Activated CD8-positive, alpha-beta T cell treated with anti-CD3 and anti-CD28 coated beads for 36 hours (primary cell): ENCODE measurements around the gene SLC22A9. TPM values are rescaled to one million over a fixed set of nuclear protein-coding genes. Genes with fewer than 3 reads are reported as not detected.
"Not testable (repeated sequence)": the region's sequence is repeated elsewhere in the genome, so short reads cannot be mapped to it uniquely, and the experiment has no call there.

Experiments
- ATAC-seq: fragments of 200-7000 bp; cut with Tn5 transposase; one replicate; pipeline ENCODE4 v1.10.0; 2021; ENCODE audit warnings: mild to moderate bottlenecking, moderate library complexity
- CTCF ChIA-PET: fragments of 350-600 bp; sonication (Branson Sonifier 250); formaldehyde crosslinking; loops from one replicate; lab custom pipeline; 2021; ENCODE audit warnings: antibody characterized with exemption; lab: Charles Lee
- POLR2A ChIA-PET: fragments of 350-600 bp; sonication (Branson Sonifier 250); formaldehyde crosslinking; loops from one replicate; lab custom pipeline; 2021; ENCODE audit warnings: antibody characterized with exemption; lab: Charles Lee
- DNase-seq: peaks from one replicate; pipeline ENCODE4 v3.0.0-alpha.2; 2020
- H3K27ac Mint-ChIP-seq: one replicate; pipeline ENCODE4 v1.8.0; 2021; ENCODE audit warnings: mild to moderate bottlenecking, mixed read lengths
- H3K27me3 Mint-ChIP-seq: one replicate; pipeline ENCODE4 v1.8.0; 2021; ENCODE audit warnings: mixed read lengths
- H3K36me3 Mint-ChIP-seq: one replicate; pipeline ENCODE4 v1.8.0; 2021; ENCODE audit warnings: low read depth, mixed read lengths
- H3K4me1 Mint-ChIP-seq: one replicate; pipeline ENCODE4 v1.8.0; 2021; ENCODE audit warnings: low read depth, mixed read lengths
- H3K4me3 Mint-ChIP-seq: one replicate; pipeline ENCODE4 v1.8.0; 2021; ENCODE audit warnings: mild to moderate bottlenecking, moderate library complexity, mixed read lengths
- H3K9me3 Mint-ChIP-seq: one replicate; pipeline ENCODE4 v1.8.0; 2021; ENCODE audit warnings: mixed read lengths
- intact Hi-C: fragments of 100-400 bp; cut with micrococcal nuclease; formaldehyde crosslinking; loops from one replicate; pipeline ENCODE4 v1.10.0; 2022
- total RNA-seq, 2 experiments: library from RNA; stranded (reverse); gene quantifications; one replicate each; pipeline ENCODE4 v1.2.3, GENCODE V29; 2021
- TF ChIP-seq, protein P1 (sequence below): fragments of 200-600 bp; IDR thresholded peaks from one replicate; pipeline ENCODE4 v1.8.0; 2022; ENCODE audit warnings: antibody characterized with exemption, mild to moderate bottlenecking

Gene SLC22A9
- not detected for total RNA-seq

DNA sequence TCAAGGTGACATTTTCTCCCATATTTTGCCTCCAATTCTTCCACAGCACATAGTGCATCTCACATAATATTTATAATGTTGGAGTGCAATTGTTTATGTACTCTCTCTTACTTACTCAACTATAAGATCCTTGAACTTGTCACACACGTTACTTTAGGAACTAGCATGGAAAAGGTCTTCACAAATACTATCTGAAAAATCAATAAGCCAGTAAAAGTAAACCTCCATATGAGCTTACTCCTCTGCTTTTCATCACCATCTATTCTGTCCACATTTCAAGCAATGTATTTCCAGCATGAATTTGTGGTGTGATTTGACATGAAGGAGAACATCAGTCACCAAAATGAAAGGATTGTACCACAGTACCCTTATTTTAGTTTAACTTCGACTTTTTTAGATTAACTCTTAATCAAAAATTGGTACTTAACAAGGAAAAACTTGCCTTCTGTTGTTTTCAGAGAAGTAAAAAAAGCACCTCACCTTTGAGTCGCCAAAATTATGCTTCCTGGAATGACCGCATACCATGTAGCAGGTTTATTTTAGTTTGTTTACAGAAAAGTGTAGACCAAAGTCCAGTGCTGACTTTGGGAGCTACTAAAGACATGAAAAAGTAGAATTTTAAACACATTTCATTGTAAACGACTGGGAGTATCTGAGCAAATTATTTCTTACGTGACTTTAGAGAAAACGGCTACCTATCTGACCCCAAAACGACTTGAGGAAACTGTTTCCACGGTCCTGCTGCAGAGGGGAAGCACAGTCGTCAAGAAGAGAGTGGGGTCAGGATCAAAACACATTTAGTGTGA lies at the start of gene SLC22A9:
SLC22A9 (plus strand) TSS at position 621 of the 806 bp plus-strand sequence. CDS start 272 bp downstream, outside the sequence.
- ChIA-PET POLR2A (no interaction called here), CTCF (no interaction called here)
- no peaks in the 10 kb centered on the region for H3K4me1 Mint-ChIP-seq
- DNase-seq (no peak), ATAC-seq (no peak)
- intact Hi-C loops: no loop called here
- no peak within 1 kb of the TSS for H3K4me3 Mint-ChIP-seq
- no peak within 1 kb of the TSS for H3K27ac Mint-ChIP-seq
- H3K27me3 Mint-ChIP-seq: peaks cover 33% of the 10 kb centered on the region
- peaks cover 2% of the 10 kb centered on the region for H3K9me3 Mint-ChIP-seq
- TF ChIP-seq, protein P1, sequence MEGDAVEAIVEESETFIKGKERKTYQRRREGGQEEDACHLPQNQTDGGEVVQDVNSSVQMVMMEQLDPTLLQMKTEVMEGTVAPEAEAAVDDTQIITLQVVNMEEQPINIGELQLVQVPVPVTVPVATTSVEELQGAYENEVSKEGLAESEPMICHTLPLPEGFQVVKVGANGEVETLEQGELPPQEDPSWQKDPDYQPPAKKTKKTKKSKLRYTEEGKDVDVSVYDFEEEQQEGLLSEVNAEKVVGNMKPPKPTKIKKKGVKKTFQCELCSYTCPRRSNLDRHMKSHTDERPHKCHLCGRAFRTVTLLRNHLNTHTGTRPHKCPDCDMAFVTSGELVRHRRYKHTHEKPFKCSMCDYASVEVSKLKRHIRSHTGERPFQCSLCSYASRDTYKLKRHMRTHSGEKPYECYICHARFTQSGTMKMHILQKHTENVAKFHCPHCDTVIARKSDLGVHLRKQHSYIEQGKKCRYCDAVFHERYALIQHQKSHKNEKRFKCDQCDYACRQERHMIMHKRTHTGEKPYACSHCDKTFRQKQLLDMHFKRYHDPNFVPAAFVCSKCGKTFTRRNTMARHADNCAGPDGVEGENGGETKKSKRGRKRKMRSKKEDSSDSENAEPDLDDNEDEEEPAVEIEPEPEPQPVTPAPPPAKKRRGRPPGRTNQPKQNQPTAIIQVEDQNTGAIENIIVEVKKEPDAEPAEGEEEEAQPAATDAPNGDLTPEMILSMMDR: no peak
- no peaks in the 10 kb centered on the region for H3K36me3 Mint-ChIP-seq

DNA sequence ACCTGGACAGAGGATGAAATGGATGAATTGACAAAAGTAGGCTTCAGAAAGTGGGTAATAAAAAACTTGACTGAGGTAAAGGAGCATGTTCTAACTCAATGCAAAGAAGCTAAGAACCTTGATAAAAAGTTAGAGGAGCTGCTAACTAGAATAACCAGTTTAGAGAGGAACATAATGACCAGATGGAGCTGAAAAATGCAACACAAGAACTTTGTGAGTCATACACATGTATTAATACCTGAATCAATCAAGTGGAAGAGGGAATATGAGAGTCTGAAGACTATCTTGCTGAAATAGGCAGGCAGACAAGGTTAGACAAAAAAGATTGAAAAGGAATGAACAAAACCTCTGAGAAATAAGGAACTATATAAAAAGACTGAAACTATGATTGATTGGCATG lies 47.9 kb upstream of the SLC22A9 start:
- no peak for ATAC-seq
- Mint-ChIP-seq H3K27ac (no peak overlapping the region), H3K4me1 (no peaks in the 10 kb centered on the region), H3K4me3 (no peak overlapping the region), H3K27me3 (peaks cover 5% of the 10 kb centered on the region), H3K36me3 (no peaks in the 10 kb centered on the region), H3K9me3 (peaks cover 16% of the 10 kb centered on the region)
- intact Hi-C loops: no loop called here
- no peak for DNase-seq
- ChIA-PET POLR2A (no interaction called here), CTCF (no interaction called here)
- TF ChIP-seq, protein P1: no peak

DNA sequence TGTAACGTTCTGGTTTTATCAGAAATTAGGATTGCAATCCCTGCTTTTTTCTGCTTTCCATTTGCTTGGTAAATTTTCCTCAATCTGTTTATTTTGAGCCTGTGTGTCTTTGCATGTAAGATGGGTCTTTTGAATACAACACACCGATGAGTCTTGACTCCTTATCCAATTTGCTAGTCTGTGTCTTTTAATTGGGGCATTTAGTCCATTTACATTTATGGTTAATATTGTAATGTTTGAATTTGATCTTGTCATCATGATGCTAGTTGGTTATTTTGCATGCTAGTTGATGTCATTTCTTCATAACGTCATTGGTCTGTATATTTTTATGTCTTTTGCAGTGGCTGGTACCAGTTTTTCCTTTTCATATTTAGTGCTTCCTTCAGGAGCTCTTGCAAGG lies 34.5 kb upstream of the SLC22A9 start:
- H3K9me3 Mint-ChIP-seq, H3K4me3 Mint-ChIP-seq, H3K27ac Mint-ChIP-seq, POLR2A ChIA-PET, DNase-seq, intact Hi-C loops, ATAC-seq, CTCF ChIA-PET, H3K4me1 Mint-ChIP-seq, H3K36me3 Mint-ChIP-seq: not testable (repeated sequence)
- H3K27me3 Mint-ChIP-seq: peaks cover 30% of the 10 kb centered on the region

DNA sequence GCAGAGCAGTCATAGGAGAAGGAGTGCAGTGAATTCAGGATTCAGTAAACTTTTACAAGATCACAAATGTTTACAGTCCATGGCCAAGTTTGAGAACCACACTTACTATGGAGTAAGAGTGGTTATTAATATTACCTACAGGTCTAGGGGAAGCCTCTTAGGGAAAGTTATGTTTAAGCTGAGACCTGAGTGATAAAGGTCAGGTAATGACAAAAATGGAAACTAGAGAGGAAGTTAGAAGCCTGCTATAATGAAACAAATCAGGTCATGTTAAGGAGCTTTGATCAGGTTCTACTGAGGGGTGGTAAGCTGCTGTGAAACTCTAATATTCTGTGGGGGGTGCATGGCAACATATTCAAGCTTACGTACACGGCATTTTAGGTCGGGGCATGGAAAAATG lies 32.5 kb upstream of the SLC22A9 start:
- DNase-seq (no peak), ATAC-seq (no peak)
- intact Hi-C loops: no loop called here
- H3K36me3 Mint-ChIP-seq: no peaks in the 10 kb centered on the region
- POLR2A ChIA-PET: no interaction called here
- no peak overlapping the region for H3K27ac Mint-ChIP-seq
- peaks cover 5% of the 10 kb centered on the region for H3K9me3 Mint-ChIP-seq
- TF ChIP-seq, protein P1: no peak
- H3K4me3 Mint-ChIP-seq: no peak overlapping the region
- CTCF ChIA-PET: no interaction called here
- H3K27me3 Mint-ChIP-seq: peaks cover 33% of the 10 kb centered on the region
- H3K4me1 Mint-ChIP-seq: no peaks in the 10 kb centered on the region

DNA sequence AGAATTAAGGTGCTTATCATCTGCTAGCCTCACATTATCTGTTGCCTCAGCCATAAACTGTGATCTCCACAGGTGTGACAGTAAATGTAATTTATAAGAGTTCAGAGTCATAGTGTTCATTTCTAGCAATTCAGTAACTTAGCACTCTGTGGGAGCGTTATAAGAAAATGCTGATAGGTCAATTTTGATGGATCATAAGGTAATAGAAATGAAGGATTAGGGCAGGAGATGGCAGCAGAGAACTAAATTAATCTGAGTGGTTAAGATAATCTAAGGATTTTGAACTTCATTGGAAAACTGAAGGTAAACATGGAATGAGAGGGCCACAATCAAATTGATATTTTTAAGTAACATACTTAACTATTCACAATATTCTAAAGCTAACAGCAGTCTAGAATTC lies 26.5 kb upstream of the SLC22A9 start:
- peaks cover 1% of the 10 kb centered on the region for H3K9me3 Mint-ChIP-seq
- H3K27me3 Mint-ChIP-seq: peaks cover 11% of the 10 kb centered on the region
- intact Hi-C loops: no loop called here
- ATAC-seq (no peak), DNase-seq (no peak)
- no peak overlapping the region for H3K27ac Mint-ChIP-seq
- POLR2A ChIA-PET: no interaction called here
- no peaks in the 10 kb centered on the region for H3K36me3 Mint-ChIP-seq
- CTCF ChIA-PET: no interaction called here
- TF ChIP-seq, protein P1: no peak
- H3K4me3 Mint-ChIP-seq: no peak overlapping the region
- no peaks in the 10 kb centered on the region for H3K4me1 Mint-ChIP-seq
